HCT116 (cell line): ENCODE measurements around the gene KSR1. TPM values are rescaled to one million over a fixed set of nuclear protein-coding genes. Genes with fewer than 3 reads are reported as not detected.

ENCODE experiments used
- ATAC-seq: fragments of 200-7000 bp; cut with Tn5 transposase; 2 replicates; pipeline ENCODE4 v1.9.1; 2020; ENCODE audit warnings: mild to moderate bottlenecking, moderate library complexity
- BruUV-seq: library from RNA; stranded (reverse); fragments of 400-500 nt; replicated peaks from 2 replicates; lab custom pipeline; 2021; lab: Mats Ljungman, UMichigan
- CTCF ChIA-PET: fragments of 300-600 bp; sonication (Branson Sonifier 250); formaldehyde crosslinking; loops from one replicate; lab custom pipeline; 2021; ENCODE audit warnings: antibody characterized with exemption; lab: Charles Lee
- POLR2A ChIA-PET: fragments of 300-600, 350-600 bp; sonication (Branson Sonifier 250); formaldehyde crosslinking; loops from one replicate; lab custom pipeline; 2021; ENCODE audit warnings: antibody characterized with exemption; lab: Charles Lee
- RAD21 ChIA-PET, 2 experiments: fragments of 300-600 bp; sonication (Branson Sonifier 250); formaldehyde crosslinking; loops; one replicate each; lab custom pipeline; 2023; ENCODE audit warnings: low total read pairs in 2 of 2; ENCODE audit not compliant: uncharacterized antibody in 2 of 2, unreplicated experiment in 2 of 2, low non-redundant PET in 1 of 2; lab: Charles Lee
- DNase-seq: peaks from one replicate; pipeline ENCODE4 v3.0.0-alpha.2; 2010; ENCODE audit warnings: low read depth, low spot score
- H2AFZ ChIP-seq: fragments of 200-600 bp; shearing (Covaris generic), sonication (generic); 2 replicates; pipeline ENCODE4 v1.6.1; 2017; ENCODE audit warnings: low read depth, mixed run types, mixed read lengths, antibody characterized with exemption, low read length; ENCODE audit not compliant: poor library complexity, severe bottlenecking
- H3K27ac ChIP-seq: 2 replicates; pipeline ENCODE4 v1.5.1; 2012; ENCODE audit warnings: low read depth, low read length
- H3K27me3 ChIP-seq: fragments of 200-600 bp; sonication (generic); 2 replicates; pipeline ENCODE4 v1.6.1; 2016; ENCODE audit warnings: mixed run types, low read length, mixed read lengths; ENCODE audit not compliant: insufficient read depth
- H3K36me3 ChIP-seq, 2 experiments: fragments of 200-500 bp in 1 of 2; fragments of 200-600 bp in 1 of 2; sonication (Bioruptor generic) in 1 of 2; sonication (generic) in 1 of 2; 2 replicates each; pipeline versions ENCODE4 v1.5.1 to v1.6.1; 2014 to 2016; ENCODE audit warnings: low read length in 2 of 2, inconsistent platforms in 1 of 2, mixed read lengths in 1 of 2, mixed run types in 1 of 2; ENCODE audit not compliant: insufficient read depth in 2 of 2, control insufficient read depth in 1 of 2
- H3K4me1 ChIP-seq, 2 experiments: fragments of 200-600 bp in 1 of 2; sonication (generic) in 1 of 2; 2 replicates each; pipeline versions ENCODE4 v1.5.1 to v1.6.1; 2012 to 2017; ENCODE audit warnings: low read length in 2 of 2, inconsistent platforms in 1 of 2, mild to moderate bottlenecking in 1 of 2, mixed read lengths in 1 of 2, mixed run types in 1 of 2, moderate library complexity in 1 of 2; ENCODE audit not compliant: insufficient read depth in 2 of 2, control insufficient read depth in 1 of 2
- H3K4me2 ChIP-seq: fragments of 200-600 bp; sonication (generic); 2 replicates; pipeline ENCODE4 v1.6.1; 2017; ENCODE audit warnings: mixed run types, low read length, mixed read lengths
- H3K4me3 ChIP-seq, 2 experiments: fragments of 200-600 bp in 1 of 2; sonication (generic) in 1 of 2; replicated peaks in 1 of 2; 2 replicates each; pipeline ENCODE4 v1.5.1; 2011 to 2016; ENCODE audit warnings: low read length in 2 of 2, control low read depth in 1 of 2, low read depth in 1 of 2, mild to moderate bottlenecking in 1 of 2, mixed read lengths in 1 of 2, mixed run types in 1 of 2
- H3K79me2 ChIP-seq: fragments of 200-600 bp; sonication (generic); 2 replicates; pipeline ENCODE4 v1.6.1; 2017; ENCODE audit warnings: mild to moderate bottlenecking, mixed run types, low read length, moderate library complexity, mixed read lengths; ENCODE audit not compliant: insufficient read depth
- H3K9ac ChIP-seq: fragments of 200-600 bp; sonication (generic); 2 replicates; pipeline ENCODE4 v1.6.1; 2016; ENCODE audit warnings: low read length, mixed read lengths
- H3K9me2 ChIP-seq: fragments of 200-600 bp; sonication (generic), shearing (Covaris generic); 2 replicates; pipeline ENCODE4 v1.6.1; 2017; ENCODE audit warnings: mixed run types, mild to moderate bottlenecking, moderate library complexity; ENCODE audit not compliant: insufficient read depth
- H3K9me3 ChIP-seq, 2 experiments: fragments of 200-500 bp in 1 of 2; fragments of 200-600 bp in 1 of 2; sonication (Bioruptor generic) in 1 of 2; sonication (generic) in 1 of 2; 2 replicates each; pipeline ENCODE4 v1.6.1; 2014 to 2017; ENCODE audit warnings: low read length in 2 of 2, mixed read lengths in 2 of 2, inconsistent platforms in 1 of 2, low read depth in 1 of 2, mild to moderate bottlenecking in 1 of 2, mixed run types in 1 of 2, moderate library complexity in 1 of 2; ENCODE audit not compliant: control insufficient read depth in 1 of 2, insufficient read depth in 1 of 2
- H4K20me1 ChIP-seq: fragments of 200-600 bp; sonication (generic), shearing (Covaris generic); 2 replicates; pipeline ENCODE4 v1.6.1; 2017; ENCODE audit warnings: mixed run types, mild to moderate bottlenecking, moderate library complexity; ENCODE audit not compliant: insufficient read depth
- CBX3 ChIP-seq: IDR thresholded peaks from 2 replicates; pipeline ENCODE4 v1.6.1; 2012; ENCODE audit warnings: low read depth
- CEBPB ChIP-seq: IDR thresholded peaks from 2 replicates; pipeline ENCODE4 v1.6.1; 2012; ENCODE audit warnings: low read depth
- EGR1 ChIP-seq: IDR thresholded peaks from 2 replicates; pipeline ENCODE4 v1.6.1; 2012; ENCODE audit warnings: low read depth
- ELF1 ChIP-seq: IDR thresholded peaks from 2 replicates; pipeline ENCODE4 v1.6.1; 2012; ENCODE audit warnings: low read depth, borderline replicate concordance
- EZH2 ChIP-seq: fragments of 200-600 bp; sonication (generic); IDR thresholded peaks from 2 replicates; pipeline ENCODE4 v1.6.1; 2017; ENCODE audit warnings: antibody characterized with exemption, mixed run types
- EZH2phosphoT487 ChIP-seq: fragments of 200-600 bp; IDR thresholded peaks from 2 replicates; pipeline ENCODE4 v1.6.1; 2018; ENCODE audit warnings: antibody characterized with exemption, borderline replicate concordance
- MAX ChIP-seq: IDR thresholded peaks from 2 replicates; pipeline ENCODE4 v1.6.1; 2012
- POLR2A ChIP-seq: IDR thresholded peaks from 2 replicates; pipeline ENCODE4 v1.7.0; 2011; ENCODE audit warnings: borderline replicate concordance; ENCODE audit not compliant: insufficient read depth, insufficient read length; ENCODE audit errors: extremely low read depth
- RAD21 ChIP-seq: IDR thresholded peaks from 2 replicates; pipeline ENCODE4 v1.6.1; 2012; ENCODE audit warnings: low read depth, mild to moderate bottlenecking
- SIN3A ChIP-seq: IDR thresholded peaks from 2 replicates; pipeline ENCODE4 v1.6.1; 2012; ENCODE audit warnings: low read depth
- SP1 ChIP-seq: IDR thresholded peaks from 2 replicates; pipeline ENCODE4 v1.6.1; 2012; ENCODE audit warnings: low read depth
- SRF ChIP-seq: IDR thresholded peaks from 2 replicates; pipeline ENCODE4 v1.6.1; 2012; ENCODE audit warnings: low read depth
- TCF7L2 ChIP-seq: IDR thresholded peaks from 2 replicates; pipeline ENCODE4 v1.7.0; 2011; ENCODE audit warnings: borderline replicate concordance, inconsistent platforms; ENCODE audit not compliant: insufficient read depth, insufficient read length; ENCODE audit errors: extremely low read depth
- ZFX ChIP-seq: fragments of 450-650 bp; IDR thresholded peaks from 2 replicates; pipeline ENCODE4 v1.6.1; 2017
- intact Hi-C: fragments of 100-400 bp; cut with micrococcal nuclease; formaldehyde crosslinking; loops from 2 replicates; pipeline ENCODE4 v1.10.0; 2022
- total RNA-seq: library from RNA; stranded (reverse); gene quantifications from one replicate; pipeline ENCODE4 v1.2.1, GENCODE V29; 2021; ENCODE audit not compliant: unreplicated experiment
- TF ChIP-seq, protein P1 (sequence below): IDR thresholded peaks from 2 replicates; pipeline ENCODE4 v1.6.1; 2012; ENCODE audit warnings: low read depth
- TF ChIP-seq, protein P2 (sequence below), 3 experiments: fragments of 200-600 bp in 1 of 3; sonication (generic) in 1 of 3; IDR thresholded peaks in 2 of 3; conservative IDR thresholded peaks in 1 of 3; 2 replicates each; pipeline ENCODE4 v1.5.1; 2012 to 2017; ENCODE audit warnings: low read depth in 2 of 3, low read length in 2 of 3, antibody characterized with exemption in 1 of 3, borderline replicate concordance in 1 of 3, control low read depth in 1 of 3, mild to moderate bottlenecking in 1 of 3, mixed read lengths in 1 of 3, mixed run types in 1 of 3, moderate library complexity in 1 of 3; ENCODE audit not compliant: insufficient read depth in 1 of 3

The KSR1 gene
- total RNA-seq, 1 experiment from 2014 or later = 16.5 TPM

GRCh38 chr17:27585153-27585681 is 129.0 kb downstream of the KSR1 start:
- Histone ChIP-seq H3K4me2 (no peak overlapping the region), H2AFZ (no peak overlapping the region), H3K4me1 (peaks cover 13 to 17% of the 10 kb centered on the region in 2 experiments), H3K79me2 (no peaks in the 10 kb centered on the region), H3K9me2 (no peaks in the 10 kb centered on the region), H3K9me3 (no peaks in the 10 kb centered on the region), H3K9ac (no peak overlapping the region), H3K36me3 (no peaks in the 10 kb centered on the region), H3K27ac (no peak overlapping the region), H3K4me3 (no peak overlapping the region), H4K20me1 (no peaks in the 10 kb centered on the region), H3K27me3 (no peaks in the 10 kb centered on the region)
- RAD21 ChIA-PET = no interaction called here
- POLR2A ChIA-PET = no interaction called here
- no TSS peak for BruUV-seq
- ATAC-seq (no peak), DNase-seq (no peak)
- TF ChIP-seq POLR2A = no peak
- CTCF ChIA-PET = no interaction called here
- intact Hi-C loops = no loop called here

DNA sequence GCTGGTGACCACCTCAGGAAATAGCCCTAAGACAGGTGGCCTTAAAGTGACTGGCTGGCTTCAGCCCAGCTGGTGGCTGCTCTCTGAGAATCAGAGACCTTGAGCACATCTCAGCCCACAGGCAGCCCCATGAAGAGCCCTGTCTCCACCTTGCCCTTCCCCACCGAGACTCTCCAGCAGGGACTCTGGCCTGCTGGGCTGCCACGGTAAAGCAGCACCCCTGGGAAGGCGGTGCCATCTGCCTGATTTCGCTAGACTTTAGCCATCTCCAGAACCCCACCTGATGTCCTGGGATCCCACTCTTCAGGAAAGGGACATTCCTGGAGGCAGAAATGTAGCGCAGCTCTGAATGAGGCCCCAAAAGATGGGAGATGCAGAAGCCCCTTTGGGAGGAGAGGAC is 129.5 kb downstream of the KSR1 start:
- Histone ChIP-seq H3K79me2 (no peaks in the 10 kb centered on the region), H3K4me2 (no peak overlapping the region), H3K9me3 (no peaks in the 10 kb centered on the region), H3K9ac (no peak overlapping the region), H4K20me1 (no peaks in the 10 kb centered on the region), H3K36me3 (no peaks in the 10 kb centered on the region), H2AFZ (no peak overlapping the region), H3K27me3 (no peaks in the 10 kb centered on the region), H3K27ac (no peak overlapping the region), H3K9me2 (no peaks in the 10 kb centered on the region), H3K4me3 (no peak overlapping the region), H3K4me1 (peaks cover 7 to 11% of the 10 kb centered on the region in 2 experiments)
- CTCF ChIA-PET = no interaction called here
- RAD21 ChIA-PET = no interaction called here
- POLR2A ChIA-PET = no interaction called here
- no peak for TF ChIP-seq CEBPB
- no peak for TF ChIP-seq ZFX
- TF ChIP-seq, protein P1, sequence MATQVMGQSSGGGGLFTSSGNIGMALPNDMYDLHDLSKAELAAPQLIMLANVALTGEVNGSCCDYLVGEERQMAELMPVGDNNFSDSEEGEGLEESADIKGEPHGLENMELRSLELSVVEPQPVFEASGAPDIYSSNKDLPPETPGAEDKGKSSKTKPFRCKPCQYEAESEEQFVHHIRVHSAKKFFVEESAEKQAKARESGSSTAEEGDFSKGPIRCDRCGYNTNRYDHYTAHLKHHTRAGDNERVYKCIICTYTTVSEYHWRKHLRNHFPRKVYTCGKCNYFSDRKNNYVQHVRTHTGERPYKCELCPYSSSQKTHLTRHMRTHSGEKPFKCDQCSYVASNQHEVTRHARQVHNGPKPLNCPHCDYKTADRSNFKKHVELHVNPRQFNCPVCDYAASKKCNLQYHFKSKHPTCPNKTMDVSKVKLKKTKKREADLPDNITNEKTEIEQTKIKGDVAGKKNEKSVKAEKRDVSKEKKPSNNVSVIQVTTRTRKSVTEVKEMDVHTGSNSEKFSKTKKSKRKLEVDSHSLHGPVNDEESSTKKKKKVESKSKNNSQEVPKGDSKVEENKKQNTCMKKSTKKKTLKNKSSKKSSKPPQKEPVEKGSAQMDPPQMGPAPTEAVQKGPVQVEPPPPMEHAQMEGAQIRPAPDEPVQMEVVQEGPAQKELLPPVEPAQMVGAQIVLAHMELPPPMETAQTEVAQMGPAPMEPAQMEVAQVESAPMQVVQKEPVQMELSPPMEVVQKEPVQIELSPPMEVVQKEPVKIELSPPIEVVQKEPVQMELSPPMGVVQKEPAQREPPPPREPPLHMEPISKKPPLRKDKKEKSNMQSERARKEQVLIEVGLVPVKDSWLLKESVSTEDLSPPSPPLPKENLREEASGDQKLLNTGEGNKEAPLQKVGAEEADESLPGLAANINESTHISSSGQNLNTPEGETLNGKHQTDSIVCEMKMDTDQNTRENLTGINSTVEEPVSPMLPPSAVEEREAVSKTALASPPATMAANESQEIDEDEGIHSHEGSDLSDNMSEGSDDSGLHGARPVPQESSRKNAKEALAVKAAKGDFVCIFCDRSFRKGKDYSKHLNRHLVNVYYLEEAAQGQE = no peak
- TF ChIP-seq EZH2phosphoT487 = no peak
- no peak for TF ChIP-seq ELF1
- TF ChIP-seq EGR1 = no peak
- no peak for TF ChIP-seq RAD21
- no peak for TF ChIP-seq SIN3A
- no peak for TF ChIP-seq MAX
- no peak for TF ChIP-seq SRF
- no peak for TF ChIP-seq SP1
- TF ChIP-seq, protein P2, sequence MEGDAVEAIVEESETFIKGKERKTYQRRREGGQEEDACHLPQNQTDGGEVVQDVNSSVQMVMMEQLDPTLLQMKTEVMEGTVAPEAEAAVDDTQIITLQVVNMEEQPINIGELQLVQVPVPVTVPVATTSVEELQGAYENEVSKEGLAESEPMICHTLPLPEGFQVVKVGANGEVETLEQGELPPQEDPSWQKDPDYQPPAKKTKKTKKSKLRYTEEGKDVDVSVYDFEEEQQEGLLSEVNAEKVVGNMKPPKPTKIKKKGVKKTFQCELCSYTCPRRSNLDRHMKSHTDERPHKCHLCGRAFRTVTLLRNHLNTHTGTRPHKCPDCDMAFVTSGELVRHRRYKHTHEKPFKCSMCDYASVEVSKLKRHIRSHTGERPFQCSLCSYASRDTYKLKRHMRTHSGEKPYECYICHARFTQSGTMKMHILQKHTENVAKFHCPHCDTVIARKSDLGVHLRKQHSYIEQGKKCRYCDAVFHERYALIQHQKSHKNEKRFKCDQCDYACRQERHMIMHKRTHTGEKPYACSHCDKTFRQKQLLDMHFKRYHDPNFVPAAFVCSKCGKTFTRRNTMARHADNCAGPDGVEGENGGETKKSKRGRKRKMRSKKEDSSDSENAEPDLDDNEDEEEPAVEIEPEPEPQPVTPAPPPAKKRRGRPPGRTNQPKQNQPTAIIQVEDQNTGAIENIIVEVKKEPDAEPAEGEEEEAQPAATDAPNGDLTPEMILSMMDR (IDR thresholded peaks at IDR 0.05 in 2 of 3, conservative IDR thresholded peaks at IDR 0.05 in 1 of 3; ENCODE audit: borderline replicate concordance in 1 of 3, insufficient read depth in 1 of 3, low read depth in 2 of 3, low read length in 2 of 3) = no peak
- no peak for TF ChIP-seq EZH2
- no peak for TF ChIP-seq TCF7L2
- TF ChIP-seq CBX3 = no peak
- intact Hi-C loops = no loop called here
- no peak for ATAC-seq
- BruUV-seq = no TSS peak
- no peak for DNase-seq
